ENCODE results near the gene FCF1. TPM values are rescaled to one million over a fixed set of nuclear protein-coding genes. Genes with fewer than 3 reads are reported as not detected.
A peak's percentile ranks its signal among the peaks of the same experiment; 100 is the strongest.
"Not testable (repeated sequence)": the region's sequence is repeated elsewhere in the genome, so short reads cannot be mapped to it uniquely, and the experiment has no call there.

The FCF1 gene
- polyA plus RNA-seq, 2 of the 4 experiments (the other 2 are of a cell fraction): 80.1 to 97.2 TPM

- TF ChIP-seq E2F6 (IDR thresholded peaks at IDR 0.05; ENCODE audit: borderline replicate concordance, low read depth) (no peak), EHMT2 (IDR thresholded peaks at IDR 0.05; ENCODE audit: low read depth) (no peak), MYC (IDR thresholded peaks at IDR 0.05; ENCODE audit: borderline replicate concordance, low read length) (no peak), HMGXB4 (CRISPR knock-in tag; IDR thresholded peaks at IDR 0.05; ENCODE audit: borderline replicate concordance) (no peak), KDM5A (IDR thresholded peaks at IDR 0.05) (no peak), SREBF2 (IDR thresholded peaks at IDR 0.05) (no peak)
Measured at GRCh38 chr14:74754899-74755298, 42.0 kb downstream of the FCF1 start (continued).

- FAIRE-seq (no peak), ATAC-seq (no peak), DNase-seq (ENCODE audit: low read depth in 1 of 2, low spot score in 1 of 2) (no peak)
- POLR2A ChIA-PET: no interaction called here
- whole genome bisulfite sequencing (ENCODE audit: missing lambda C conversion rate): 81% methylated on average over 1 of the region's 1 CpG
- TF ChIP-seq ZSCAN20 (CRISPR knock-in tag; IDR thresholded peaks at IDR 0.05): no peak
- peak; percentile 45; the same call in 1 of the 2 replicates for TF ChIP-seq REST (IDR thresholded peaks at IDR 0.05)
- Histone ChIP-seq H3K4me2 (no peak overlapping the region), H3K4me3 (no peak overlapping the region), H3K4me1 (no peaks in the 10 kb centered on the region), H3K27ac (no peak overlapping the region), H3K9me3 (peaks cover 15% of the 10 kb centered on the region; the same call in 2 of the 3 replicates)
- CTCF ChIA-PET: interaction anchor here (0.9 to 2.5 kb wide), 3 partner anchors 18 to 147 kb away, joined by 3 to 11 read pairs (median 7); partner anchors contain the start of gene LTBP2
Measured at GRCh38 chr14:74756326-74756725, 43.4 kb downstream of the FCF1 start.

DNA sequence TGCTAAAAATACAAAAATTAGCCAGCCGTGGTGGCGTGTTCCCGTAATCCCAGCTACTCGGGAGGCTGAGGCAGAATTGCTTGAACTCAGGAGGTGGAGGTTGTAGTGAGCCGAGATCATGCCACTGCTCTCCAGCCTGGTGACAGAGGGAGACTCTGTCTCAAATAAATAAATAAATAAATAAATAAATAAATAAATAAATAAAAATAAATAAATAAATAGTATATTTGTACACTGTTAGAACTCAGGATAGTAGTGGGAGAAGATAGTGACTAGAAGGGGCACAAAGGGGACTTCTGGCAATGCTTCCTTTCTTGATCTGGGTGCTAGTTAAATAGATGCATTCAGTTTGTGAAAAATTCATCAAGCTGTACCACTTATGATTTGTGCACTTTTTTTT lies 45.6 kb downstream of the FCF1 start:
- FAIRE-seq; H3K4me2 ChIP-seq; H3K27ac ChIP-seq; H3K9me3 ChIP-seq; DNase-seq (ENCODE audit: low read depth in 1 of 2, low spot score in 1 of 2); POLR2A ChIA-PET; H3K4me1 ChIP-seq; H3K4me3 ChIP-seq; ATAC-seq: not testable (repeated sequence)
- CTCF ChIA-PET: interaction anchor here (1.2 to 2.5 kb wide), 2 partner anchors 9 to 146 kb away, joined by 3 to 11 read pairs; partner anchors contain the start of gene LTBP2
- WGBS (ENCODE audit: missing lambda C conversion rate): 78% methylated on average over 5 of the region's 5 CpGs
- TF ChIP-seq ZC3H11A (IDR thresholded peaks at IDR 0.05): peak; percentile 48

DNA sequence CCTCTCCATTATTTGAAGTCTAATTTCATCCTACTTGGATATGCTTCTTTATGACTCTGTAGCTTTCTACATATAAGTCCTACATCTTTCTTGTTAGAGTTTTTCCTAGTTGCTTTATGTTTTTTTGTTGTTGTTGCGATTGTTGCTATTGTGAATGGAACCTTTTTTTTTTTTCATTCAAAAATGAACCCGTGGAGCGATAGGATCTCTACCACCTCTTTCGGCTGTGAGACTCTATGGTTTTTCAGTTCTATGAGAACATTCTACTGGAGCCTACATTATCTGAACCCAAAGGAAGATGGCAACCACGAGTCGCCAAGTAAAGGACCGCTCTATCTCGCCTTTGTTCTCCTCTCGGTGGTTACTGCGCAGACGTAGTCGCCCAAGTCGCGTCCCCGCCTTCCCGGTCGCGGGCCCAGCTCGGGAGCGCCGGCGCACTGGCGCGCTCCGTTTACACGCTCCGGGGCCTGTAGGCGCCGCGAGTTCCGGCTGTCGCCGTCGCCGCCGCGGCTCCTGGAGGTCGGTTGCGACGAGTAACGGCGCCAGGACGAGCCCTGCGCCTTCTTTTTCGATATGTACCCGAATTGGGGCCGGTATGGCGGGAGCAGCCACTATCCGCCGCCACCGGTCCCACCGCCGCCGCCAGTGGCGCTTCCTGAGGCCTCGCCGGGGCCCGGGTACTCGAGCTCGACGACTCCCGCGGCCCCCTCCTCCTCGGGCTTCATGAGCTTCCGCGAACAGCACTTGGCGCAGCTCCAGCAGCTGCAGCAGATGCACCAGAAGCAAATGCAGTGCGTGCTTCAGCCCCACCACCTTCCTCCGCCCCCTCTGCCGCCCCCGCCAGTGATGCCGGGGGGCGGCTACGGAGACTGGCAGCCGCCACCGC lies 50.2 kb downstream of the FCF1 start, which contains the start of gene YLPM1:
Gene YLPM1 (plus strand): TSS at position 400 of the 886 bp plus-strand sequence. CDS start 174 bp downstream, at position 574.
- ATAC-seq (peak; percentile 98), FAIRE-seq (no peak), DNase-seq (ENCODE audit: low read depth in 1 of 2, low spot score in 1 of 2) (peak; percentile 91 to 98)
- H3K27ac ChIP-seq: peak within 1 kb of the TSS; percentile 87 to 98
- under 1% methylated on average over 40 of the region's 76 CpGs for WGBS (ENCODE audit: missing lambda C conversion rate)
- POLR2A ChIA-PET: interaction anchor here (0.6 to 2.1 kb wide), 6 partner anchors 8 to 306 kb away, joined by 3 to 8 read pairs (median 4); partner anchors contain the start of gene ZC2HC1C
- H3K4me3 ChIP-seq: peak within 1 kb of the TSS; percentile 95
- H3K9me3 ChIP-seq: no peaks in the 10 kb centered on the region
- H3K4me1 ChIP-seq: peaks cover 20% of the 10 kb centered on the region
- peak within 1 kb of the TSS; percentile 84 for H3K4me2 ChIP-seq
- CTCF ChIA-PET: interaction anchor here (0.6 to 2.9 kb wide), 31 partner anchors 10 to 813 kb away, joined by 3 to 14 read pairs (median 4); partner anchors contain the start of genes AREL1, FCF1 and LTBP2
- TF ChIP-seq MAX (IDR thresholded peaks at IDR 0.05) (peak; percentile 80), CBX8 (IDR thresholded peaks at IDR 0.05) (no peak), RFX5 (IDR thresholded peaks at IDR 0.05) (no peak), HMGXB4 (CRISPR knock-in tag; IDR thresholded peaks at IDR 0.05; ENCODE audit: borderline replicate concordance) (peak; percentile 82; the same call in 1 of the 2 replicates), TP53 (CRISPR knock-in tag; IDR thresholded peaks at IDR 0.05) (no peak), PHF8 (IDR thresholded peaks at IDR 0.05; ENCODE audit: borderline replicate concordance, low read depth) (peak; percentile 97), HDAC2 (IDR thresholded peaks at IDR 0.05) (no peak), POLR2A (IDR thresholded peaks at IDR 0.05; ENCODE audit: low read length) (peak; percentile 91), JUN (IDR thresholded peaks at IDR 0.05) (peak in 1 of 2 experiments; percentile 92; a peak in 4 of 5 replicates), HEYL (CRISPR knock-in tag; IDR thresholded peaks at IDR 0.05) (no peak), ZSCAN20 (CRISPR knock-in tag; IDR thresholded peaks at IDR 0.05) (no peak), EHMT2 (IDR thresholded peaks at IDR 0.05; ENCODE audit: low read depth) (0 out of 2 replicates have a peak, but pooled peaks have one; percentile 40)
